GM19438 (cell line): ENCODE data around the gene AMPD3.

Source experiments
- ATAC-seq: cut with Tn5 transposase; IDR thresholded peaks from one replicate; pipeline ENCODE4 v1.9.1; 2021; ENCODE audit warnings: low read depth; ENCODE audit not compliant: unreplicated experiment

AMPD3 gene

DNA sequence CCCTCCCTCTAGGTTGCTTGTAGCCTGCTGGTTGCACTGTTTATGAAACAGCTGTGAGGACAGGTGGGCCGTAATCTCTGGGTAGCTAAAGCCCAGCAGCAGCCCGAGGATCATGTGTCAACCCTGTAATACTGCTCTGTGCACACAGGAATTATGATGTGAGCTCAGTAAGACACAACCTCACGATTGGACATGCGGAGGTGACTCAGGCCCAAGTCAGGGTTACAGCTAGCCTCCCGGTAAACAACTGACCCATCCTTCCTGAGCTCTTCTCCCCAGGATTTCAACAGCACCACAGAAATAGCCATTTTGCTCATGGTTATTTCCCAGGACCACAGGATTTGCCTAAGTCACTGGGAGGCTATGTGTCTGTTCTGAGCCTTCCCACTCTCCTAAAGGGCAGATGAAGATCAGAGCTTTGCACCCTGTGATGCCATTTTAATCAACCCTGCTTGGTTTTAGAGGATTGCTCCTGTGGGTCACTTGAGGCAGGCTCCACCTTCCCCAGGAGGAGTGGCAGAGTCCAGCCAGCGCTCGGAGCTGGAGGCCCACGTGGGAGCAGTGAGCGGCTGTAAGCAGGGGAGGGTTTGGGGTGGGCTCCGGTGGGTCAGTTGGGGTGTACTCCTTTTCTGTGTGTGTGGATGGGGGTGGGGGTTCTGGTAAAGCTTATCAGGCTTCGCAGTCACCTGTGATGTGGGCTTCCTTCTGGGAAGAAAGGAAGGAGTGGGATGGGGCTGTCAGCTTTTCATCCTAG is at the start of gene AMPD3:
AMPD3 (plus strand) TSS at position 387 of the 754 bp plus-strand sequence. CDS start 6,256 bp downstream, outside the sequence.
- ATAC-seq, result no peak

DNA sequence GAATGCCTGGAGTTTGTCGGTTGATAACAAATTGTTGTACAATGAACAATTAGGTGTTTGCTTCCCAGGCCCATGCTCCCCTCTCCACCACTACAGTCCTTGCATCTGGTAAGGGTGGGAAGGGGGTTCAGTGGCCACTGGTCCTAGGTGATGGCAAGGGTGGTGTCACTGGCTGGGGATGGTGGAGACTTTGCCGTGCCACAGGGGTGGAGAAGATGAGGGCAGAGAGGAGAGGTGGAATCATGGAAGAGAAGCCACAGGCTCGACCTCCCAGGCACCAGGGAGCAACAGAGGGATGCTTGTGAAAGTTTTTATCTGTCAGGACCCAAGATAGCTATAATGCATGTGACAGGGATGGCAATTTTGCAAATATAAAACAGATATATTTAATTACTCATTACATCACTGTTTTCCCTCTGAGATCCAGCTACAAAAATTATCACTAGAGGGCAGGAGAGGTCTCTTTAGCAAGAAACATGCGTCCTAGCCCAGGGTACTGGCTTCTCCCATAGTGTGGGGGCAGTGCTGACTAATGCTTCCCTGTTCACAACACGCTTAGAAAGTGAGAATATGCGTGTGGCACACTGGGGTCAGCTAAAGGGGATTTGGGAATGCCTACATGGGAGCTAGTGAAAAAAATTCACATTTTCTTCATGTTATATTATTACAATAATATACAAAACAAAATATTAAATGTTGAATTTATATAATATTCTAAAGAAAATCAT is 49.0 kb upstream of the AMPD3 start:
- no peak for ATAC-seq

DNA sequence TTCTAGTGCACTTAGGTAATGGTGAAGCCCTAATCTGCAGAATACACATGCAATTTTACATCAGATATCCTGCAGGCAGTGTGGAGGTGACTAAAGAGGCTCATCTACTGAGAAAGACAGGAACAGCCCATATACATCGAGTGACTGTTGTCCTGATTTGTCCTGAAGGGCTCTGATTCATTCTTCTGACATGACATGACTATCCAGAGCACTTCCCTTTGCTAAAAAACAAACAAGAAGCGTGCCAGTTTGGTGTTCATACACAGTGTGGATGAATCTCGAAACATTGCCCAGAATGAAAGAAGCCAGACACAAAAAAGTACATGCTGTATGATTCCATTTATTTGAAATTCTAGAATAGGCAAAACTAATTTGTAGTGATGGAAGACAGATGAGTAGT is 48.0 kb upstream of the AMPD3 start:
- ATAC-seq, result no peak

DNA sequence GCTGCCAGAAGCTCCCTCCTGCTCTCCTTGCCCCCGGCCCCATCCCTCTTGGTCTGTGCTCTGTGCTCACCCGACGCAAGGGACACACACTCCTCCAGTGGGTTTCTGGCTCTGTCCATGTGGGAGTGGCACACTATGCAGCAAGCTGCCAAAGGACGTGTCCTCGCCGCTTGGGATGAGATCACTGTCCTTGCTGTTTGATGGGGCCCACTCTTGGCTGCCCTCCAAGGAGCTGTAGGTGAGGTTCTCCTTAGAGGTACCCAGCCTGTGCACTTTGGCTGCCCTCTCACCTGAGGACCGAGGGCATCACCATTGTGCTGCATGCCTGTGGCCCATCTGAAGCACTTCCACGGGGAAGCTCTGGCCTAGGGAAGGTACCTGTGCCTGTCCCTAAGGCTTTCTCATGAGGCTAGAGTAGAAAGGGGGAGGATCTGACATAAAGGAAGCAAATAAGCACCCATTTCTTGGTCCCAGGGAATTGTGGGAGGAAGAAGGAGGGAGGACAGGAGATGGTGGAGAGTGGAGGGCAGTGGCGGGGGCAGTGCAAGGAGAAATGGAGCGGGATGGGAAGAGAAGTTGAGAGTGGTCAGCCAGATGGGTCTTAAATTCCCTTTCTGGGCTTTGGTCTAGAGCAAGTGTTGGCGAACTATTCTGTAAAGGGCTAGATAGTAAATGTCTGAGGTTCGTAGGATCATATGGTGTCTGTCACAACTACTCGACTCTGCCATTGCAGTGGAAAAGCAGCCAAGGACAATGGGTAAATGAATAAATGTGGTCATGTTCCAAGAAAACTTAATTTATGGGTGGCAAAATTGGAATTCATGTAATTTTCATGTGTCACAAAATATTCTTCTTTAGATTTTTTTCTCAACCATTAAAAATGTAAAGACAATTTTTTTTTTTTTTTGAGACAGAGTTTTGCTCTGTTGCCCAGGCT is 47.0 kb upstream of the AMPD3 start:
- ATAC-seq, result no peak

DNA sequence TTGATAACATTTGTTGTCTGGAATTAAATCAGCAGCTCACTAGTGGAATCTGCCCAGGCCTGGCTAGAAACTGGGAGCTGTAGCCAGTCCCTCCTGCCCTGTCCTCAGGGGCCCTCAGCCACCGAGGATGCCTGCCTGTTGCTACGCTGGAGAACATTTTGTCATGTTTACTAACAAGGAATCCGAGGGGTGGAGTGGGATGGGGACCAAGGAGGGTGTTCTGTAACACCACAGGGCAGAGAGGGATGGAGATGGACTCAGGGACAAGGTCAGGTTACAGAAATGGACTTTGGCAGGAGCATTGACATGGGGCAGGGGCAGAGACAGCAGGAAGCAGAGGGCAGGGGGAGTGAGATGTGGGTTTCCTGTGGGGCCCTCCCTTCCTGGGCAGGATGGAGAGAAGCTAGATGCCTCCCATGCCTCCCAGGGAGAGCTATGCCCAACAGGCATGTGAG is 45.8 kb upstream of the AMPD3 start:
- ATAC-seq, result no peak

DNA sequence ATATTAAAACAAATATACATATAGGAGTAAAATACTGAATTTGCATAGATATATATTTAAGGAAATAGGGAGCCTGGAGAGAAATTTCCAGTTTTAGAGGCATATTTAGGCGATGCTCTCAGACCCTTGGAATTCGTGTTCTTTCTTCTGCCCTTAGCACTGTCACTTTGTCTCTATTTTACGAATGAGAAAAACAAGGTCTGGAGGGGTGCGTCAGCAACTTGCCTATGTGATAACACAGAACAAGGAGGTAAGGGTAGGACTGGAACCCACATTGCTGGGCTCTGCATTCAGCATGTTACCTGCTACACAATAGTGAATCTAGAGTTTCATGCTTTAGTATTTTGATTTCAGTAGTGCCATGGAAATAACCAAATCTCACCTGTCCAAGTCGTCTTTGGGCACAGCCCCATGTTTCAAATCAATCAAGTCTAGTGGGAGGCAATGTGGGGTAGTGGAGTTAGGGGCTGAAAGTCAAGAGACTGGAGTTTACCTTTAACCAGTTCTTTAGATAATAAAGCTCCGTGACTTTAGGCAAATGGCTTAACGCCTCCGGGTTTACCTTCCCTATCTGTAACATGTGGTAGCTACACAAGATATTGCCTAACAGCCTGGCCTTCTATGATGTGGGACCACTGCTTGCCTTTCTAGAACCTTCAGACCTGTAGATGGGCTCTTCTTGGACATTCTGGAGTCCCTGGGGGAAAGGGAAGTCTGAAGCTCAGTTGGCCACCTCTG is 44.8 kb upstream of the AMPD3 start:
- no peak for ATAC-seq

DNA sequence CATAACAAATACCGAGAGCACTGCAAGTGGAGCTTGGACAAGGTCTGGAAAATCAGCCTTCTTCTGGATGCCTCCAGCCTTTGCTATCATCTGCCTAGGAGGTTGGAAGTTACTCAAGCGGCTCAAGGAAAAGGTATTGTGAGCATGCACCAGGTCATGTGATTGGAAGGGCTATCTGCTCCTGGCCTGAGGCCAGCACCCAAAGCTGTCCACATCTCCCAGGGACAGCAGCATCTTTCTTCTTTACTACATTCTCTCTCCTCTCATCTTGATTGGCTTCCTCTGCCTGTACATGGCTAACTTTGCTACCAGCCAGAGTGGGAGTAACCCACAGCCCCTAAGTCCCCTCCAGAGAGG is 44.2 kb upstream of the AMPD3 start:
- ATAC-seq, result no peak

DNA sequence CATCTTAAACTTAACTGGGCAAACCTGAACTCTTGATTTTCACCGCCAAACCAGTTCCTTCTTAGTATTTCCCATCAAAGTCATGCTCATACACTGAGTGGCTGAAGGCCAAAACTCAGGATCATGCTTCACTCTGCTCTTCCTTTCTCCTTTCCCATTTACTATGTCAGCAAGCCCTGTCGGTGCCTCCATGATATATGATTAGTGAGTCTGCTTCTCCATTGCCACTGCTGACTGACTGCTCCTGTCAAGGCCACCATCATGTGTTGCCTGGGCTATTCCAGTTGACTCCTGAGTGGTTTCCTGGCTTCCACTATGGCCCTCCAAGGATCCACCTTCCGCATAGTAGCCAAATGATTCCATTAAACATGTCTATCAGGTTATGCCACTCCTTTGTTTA is 42.8 kb upstream of the AMPD3 start:
- no peak for ATAC-seq

DNA sequence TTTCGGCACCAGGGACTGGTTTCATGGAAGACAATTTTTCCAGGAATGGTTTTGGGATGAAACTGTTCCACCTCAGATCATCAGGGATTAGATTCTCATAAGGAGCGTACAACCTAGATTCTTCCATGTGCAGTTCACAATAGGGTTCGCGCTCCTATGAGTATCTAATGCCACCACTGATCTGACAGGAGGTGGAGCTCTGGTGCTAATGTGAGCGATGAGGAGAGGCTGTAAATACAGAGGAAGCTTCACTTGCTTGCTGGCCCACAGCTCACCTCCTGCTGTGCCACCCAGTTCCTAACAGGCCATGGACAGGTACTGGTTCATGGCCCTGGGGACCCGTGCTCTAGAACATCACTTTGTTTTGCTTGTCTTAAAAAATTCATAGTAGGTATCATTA is 41.8 kb upstream of the AMPD3 start:
- no peak for ATAC-seq

DNA sequence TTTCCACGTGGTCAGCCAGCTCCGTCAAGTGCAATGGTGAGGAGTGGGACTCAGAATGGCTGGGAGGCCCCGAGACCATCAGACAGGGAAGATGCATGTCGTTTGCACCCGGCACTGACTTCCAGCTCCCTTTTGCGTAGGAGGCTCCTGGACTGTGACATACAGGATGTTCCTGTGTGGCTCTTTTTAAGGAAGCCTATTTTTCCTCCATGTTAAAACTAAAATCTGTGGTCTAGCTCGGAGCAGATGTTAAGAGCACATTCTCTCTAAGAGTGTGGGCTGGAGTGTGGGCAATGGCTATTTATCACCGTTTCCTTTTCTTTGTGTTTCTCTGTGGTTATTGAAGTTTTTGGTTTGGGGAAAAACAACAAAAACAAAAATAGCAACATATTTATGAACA is 40.9 kb upstream of the AMPD3 start:
- ATAC-seq, result no peak

DNA sequence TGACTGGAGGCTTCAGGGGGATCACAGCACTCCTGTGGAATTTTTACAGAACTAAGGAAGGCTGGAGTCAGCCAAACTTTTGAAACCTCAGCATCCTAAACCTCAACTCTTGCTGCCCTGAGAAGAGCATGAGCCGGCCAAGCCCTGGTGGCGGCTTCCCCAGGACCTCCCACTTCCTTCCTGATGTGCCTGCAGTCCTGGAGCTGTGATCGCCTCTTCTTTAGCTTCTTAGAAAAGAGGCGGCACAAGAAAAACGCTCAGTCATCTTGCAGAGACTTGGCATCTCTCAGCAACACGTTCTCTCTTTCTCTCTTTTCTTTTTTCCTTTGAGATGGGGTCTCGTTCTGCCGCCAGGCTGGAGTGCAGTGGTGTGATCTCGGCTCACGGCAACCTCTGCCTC is 40.4 kb upstream of the AMPD3 start:
- ATAC-seq, result no peak

DNA sequence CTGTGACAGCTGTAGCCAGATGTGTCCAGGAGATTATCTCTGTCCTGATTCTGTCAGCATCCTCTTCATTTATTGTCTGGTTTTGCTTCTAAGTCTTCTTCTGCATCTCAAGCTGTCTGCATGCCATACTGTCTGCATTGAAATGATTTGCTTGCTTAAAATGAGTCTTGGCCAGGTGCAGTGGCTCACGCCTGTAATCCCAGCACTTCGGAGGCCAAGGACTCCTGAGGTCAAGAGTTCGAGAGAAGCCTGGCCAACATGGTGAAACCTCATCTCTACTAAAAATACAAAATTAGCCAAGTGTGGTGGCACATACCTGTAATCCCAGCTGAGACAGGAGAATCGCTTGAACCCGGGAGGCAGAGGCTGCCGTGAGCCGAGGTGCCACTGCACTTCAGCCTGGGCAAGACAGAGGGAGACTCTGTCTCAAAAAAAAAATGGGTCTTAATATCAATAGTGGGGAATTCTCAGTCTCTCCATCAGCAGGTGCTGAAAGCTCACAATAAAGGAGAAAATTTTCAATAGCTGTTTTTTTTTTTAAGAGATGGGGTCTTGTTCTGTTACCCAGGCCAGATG is 39.2 kb upstream of the AMPD3 start:
- no peak for ATAC-seq

DNA sequence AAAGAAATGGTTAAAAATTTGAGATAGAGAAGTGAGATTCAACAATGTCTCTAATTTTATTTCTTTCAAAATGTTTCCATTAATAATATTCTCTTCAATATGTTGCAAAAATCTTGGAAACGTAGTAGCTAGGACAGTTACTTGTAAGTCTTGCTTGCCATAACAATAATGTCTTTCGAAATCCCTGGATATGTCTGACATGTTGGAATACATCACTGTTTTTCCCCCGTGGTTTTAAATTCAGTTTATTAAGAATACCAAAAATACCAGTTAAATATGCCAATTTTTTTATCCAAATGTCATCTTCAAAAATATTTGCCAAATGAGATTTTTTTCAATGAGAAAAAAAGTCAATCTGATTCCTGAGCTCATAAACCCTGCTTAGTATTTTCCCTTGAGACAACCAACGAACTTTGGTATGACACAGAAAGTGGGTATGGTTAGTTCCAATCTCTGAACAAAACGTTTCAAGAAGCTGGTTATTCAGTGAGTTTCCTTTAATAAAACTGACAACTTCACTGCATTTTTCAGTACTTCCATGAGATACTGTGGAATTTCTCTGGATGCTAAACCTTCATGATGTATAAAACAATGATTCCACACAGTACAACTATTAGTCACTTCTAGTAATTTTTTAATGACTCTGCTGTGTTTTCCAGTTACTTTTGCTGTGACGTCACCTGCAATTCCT is 36.7 kb upstream of the AMPD3 start:
- no peak for ATAC-seq

DNA sequence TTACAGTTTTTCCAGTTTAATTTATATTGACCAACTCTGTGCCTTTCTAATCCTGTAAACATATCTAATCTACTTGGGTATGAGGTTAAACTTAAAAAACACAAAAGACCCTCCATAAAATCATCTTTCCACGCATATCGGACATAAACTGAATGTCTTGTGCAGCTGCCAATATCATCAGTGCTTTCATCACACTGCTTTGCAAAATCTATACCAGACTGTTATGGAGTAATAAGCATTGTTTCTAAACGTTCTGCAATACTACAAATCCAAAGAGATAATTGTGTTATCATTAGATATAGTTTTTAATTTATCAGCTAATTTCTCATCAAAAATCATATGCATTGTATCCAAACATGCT is 36.1 kb upstream of the AMPD3 start:
- no peak for ATAC-seq

DNA sequence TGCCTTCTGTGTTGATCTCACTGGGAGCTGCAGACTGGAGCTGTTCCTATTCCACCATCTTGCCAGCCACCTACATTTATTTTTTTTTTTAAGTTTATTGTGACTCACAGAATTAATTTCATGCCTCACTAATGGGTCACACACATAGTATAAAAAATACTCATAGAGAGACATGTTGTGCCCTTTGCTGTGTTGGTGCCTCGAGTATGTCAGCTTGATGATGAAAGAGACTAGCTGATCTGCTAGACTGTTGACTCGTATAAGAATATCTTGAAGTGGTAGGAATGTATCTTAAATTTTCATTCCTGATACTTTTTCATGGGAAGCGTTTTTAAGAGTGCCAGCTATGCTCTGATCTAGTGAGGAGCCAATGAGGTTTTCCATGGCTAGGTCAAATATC is 28.6 kb upstream of the AMPD3 start:
- no peak for ATAC-seq

DNA sequence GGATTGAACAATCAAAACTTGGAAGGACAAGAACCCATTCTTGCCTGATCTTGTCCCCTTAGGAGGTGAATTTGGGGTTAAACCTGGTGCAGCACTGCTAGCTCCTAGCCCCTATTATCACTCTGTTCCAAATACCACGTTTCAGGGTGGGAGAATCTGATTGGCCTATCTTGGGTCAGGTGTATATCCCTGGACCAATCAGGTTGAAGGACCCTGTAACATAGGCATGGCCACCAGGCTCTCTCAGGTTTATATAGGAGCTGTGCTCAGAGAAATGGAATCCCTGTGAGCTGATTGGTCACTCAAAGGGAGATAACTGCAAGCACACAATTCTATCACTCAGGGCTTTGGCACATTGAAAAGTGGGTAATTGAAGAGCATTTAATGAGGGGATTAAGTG is 26.6 kb upstream of the AMPD3 start:
- ATAC-seq, result no peak

DNA sequence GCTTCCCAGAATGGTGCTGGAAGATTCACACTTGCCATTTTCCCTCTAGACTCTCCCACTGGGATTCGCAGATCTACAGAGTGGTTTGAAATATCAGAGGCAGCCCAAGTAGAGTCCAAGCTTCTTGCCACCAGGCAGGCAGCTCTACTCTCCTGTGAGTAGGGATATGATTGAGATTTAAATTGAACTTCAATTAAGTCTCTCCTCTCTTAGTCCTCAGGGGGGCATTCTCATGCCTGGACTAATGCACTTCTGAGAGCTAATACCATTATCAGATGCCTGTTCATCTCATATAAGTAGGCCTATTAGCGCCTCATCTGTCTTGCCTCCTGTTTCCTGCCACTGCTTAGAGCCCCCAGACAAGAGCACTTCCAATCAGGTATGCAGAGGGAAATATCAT is 25.5 kb upstream of the AMPD3 start:
- ATAC-seq, result no peak

DNA sequence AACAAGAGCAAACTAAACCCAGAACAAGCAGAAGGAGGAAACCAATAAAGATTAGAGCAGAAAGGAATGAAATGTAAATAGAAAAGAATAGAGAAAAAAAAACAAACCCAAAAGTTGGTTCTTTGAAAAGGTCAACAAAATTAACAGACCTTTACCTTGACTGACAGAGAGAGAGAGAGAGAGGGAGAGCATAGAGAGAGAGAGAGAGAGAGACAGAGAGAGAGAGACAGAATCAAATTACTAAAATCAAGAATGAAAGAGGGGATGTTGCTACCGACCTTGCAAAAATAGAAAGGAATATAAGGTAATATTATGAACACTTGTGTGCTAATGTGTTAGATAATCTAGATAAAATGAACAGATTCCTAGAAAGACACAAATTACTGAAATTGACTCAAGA is 22.6 kb upstream of the AMPD3 start:
- ATAC-seq, result no peak

DNA sequence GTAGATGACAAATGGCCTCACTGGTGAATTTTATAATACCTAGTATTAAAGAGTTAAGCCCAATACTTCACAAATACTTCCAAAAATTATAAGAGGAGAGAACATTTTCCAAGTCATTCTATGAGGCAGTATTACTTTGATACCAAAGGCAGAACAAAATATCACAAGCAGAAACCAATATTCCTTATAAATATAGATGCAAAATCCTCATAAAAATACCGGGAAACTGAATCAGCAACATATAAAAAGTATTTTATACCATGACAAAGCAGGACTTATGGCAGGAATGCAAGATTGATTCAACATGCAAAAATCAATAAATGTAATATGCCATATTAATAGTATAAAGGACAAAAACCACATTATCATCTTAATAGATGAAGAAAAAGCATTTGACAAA is 22.1 kb upstream of the AMPD3 start:
- no peak for ATAC-seq

DNA sequence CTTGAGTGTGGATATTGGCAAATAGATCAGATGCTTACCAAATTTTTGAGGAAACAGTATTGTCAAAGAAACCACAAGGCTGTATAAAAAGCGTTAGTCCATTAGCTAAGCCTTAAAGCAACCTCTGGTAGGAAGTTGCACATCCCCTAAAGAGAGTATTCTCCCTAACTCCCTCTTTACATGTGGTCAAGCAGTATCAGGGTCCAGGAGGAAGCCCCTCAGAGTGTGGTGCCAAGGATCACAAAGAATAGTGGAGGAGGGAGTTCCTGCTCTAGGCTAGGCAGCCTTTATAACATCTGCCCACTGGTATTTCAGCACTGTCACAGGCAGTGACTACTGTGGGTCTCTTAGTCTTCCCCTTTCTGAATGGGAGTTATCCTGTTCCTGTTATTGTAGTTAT is 18.8 kb upstream of the AMPD3 start:
- ATAC-seq, result no peak
